Measurements from ENCODE around the gene MLXIPL. TPM values are rescaled to one million over a fixed set of nuclear protein-coding genes. Genes with fewer than 3 reads are reported as not detected.

Gene MLXIPL
- polyA plus RNA-seq, 1 donor = 195 TPM

DNA sequence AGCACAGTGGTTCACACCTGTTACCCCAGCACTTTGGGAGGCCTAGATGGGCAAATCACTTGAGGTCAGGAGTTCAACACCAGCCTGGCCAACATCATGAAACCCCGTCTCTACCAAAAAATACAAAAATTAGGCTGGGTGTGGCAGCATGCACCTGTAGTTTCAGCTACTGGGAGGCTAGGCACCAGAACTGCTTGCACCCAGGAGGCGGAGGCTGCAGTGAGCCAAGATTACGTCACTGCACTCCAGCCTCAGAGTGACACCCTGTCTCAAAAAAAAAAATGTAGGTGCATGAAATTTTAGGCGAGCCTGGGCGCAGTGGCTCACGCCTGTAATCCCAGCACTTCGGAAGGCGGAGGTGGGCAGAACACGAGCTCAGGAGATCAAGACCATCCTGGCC lies 76.5 kb downstream of the MLXIPL start:
- no CpG with 5 or more reads among the region's 9 CpGs for whole genome bisulfite sequencing (ENCODE audit: insufficient coverage, low lambda C conversion rate)
- DNase-seq = no peak
- H3K27me3 ChIP-seq (ENCODE audit: control insufficient read depth, insufficient read depth, low read length) = no peaks in the 10 kb centered on the region
- no peaks in the 10 kb centered on the region for H3K4me1 ChIP-seq (ENCODE audit: control insufficient read depth, insufficient read depth, low read length)
- no peak overlapping the region for H3K27ac ChIP-seq (ENCODE audit: low read length)
- H3K4me3 ChIP-seq (ENCODE audit: low read length) = no peak overlapping the region
- peaks cover 49% of the 10 kb centered on the region for H3K36me3 ChIP-seq (ENCODE audit: control insufficient read depth, insufficient read depth, low read length)
- H3K9me3 ChIP-seq (ENCODE audit: control insufficient read depth, low read depth, low read length) = no peaks in the 10 kb centered on the region

DNA sequence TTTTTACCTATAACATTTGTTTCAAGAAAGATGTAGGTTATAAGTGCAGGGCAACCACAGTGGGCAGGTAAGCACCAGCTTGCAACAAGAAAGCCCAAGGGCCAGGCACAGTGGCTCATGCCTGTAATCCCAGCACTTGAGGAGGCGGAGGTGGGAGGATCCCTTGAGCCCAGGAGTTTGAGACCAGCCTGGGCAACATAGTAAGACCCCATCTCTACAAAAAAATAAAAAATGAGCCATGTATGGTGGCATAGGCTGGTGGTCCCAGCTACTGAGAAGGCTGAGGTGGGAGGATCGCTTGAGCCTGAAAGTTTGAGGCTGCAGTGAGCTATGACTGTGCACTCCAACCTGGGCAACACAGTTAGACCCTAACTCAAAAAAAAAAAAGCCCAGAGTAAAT lies 79.6 kb downstream of the MLXIPL start:
- no peak for DNase-seq
- Histone ChIP-seq H3K27me3 (ENCODE audit: control insufficient read depth, insufficient read depth, low read length) (no peaks in the 10 kb centered on the region), H3K27ac (ENCODE audit: low read length) (no peak overlapping the region), H3K36me3 (ENCODE audit: control insufficient read depth, insufficient read depth, low read length) (peaks cover 50% of the 10 kb centered on the region), H3K4me3 (ENCODE audit: low read length) (no peak overlapping the region), H3K4me1 (ENCODE audit: control insufficient read depth, insufficient read depth, low read length) (no peaks in the 10 kb centered on the region), H3K9me3 (ENCODE audit: control insufficient read depth, low read depth, low read length) (no peaks in the 10 kb centered on the region)
- no CpG with 5 or more reads among the region's 2 CpGs for WGBS (ENCODE audit: insufficient coverage, low lambda C conversion rate)

Other genes with a start within 250 kb of the MLXIPL start
- 0.46 TPM for gene FZD9, start 190.7 kb downstream of the MLXIPL start, polyA plus RNA-seq
- 37.3 TPM for gene BAZ1B, start 102.2 kb downstream of the MLXIPL start, polyA plus RNA-seq
- gene BCL7B, start 66.8 kb downstream of the MLXIPL start, polyA plus RNA-seq = 40.7 TPM
- gene TBL2, start 45.9 kb downstream of the MLXIPL start, polyA plus RNA-seq = 37.6 TPM
- 4.5 TPM for gene VPS37D, start 43.3 kb upstream of the MLXIPL start, polyA plus RNA-seq
- 7.9 TPM for gene DNAJC30, start 58.9 kb upstream of the MLXIPL start, polyA plus RNA-seq
- 76.7 TPM for gene BUD23, start 59.1 kb upstream of the MLXIPL start, polyA plus RNA-seq
- gene STX1A, start 95.1 kb upstream of the MLXIPL start, polyA plus RNA-seq = 36.1 TPM
- gene ABHD11, start 114.3 kb upstream of the MLXIPL start, polyA plus RNA-seq = 46.1 TPM
- 167 TPM for gene CLDN3, start 145.7 kb upstream of the MLXIPL start, polyA plus RNA-seq
- gene CLDN4, start 206.5 kb upstream of the MLXIPL start, polyA plus RNA-seq = 395 TPM
- 7.6 TPM for gene METTL27, start 218.0 kb upstream of the MLXIPL start, polyA plus RNA-seq
- 0.10 TPM for gene TMEM270, start 236.6 kb upstream of the MLXIPL start, polyA plus RNA-seq